Measurements from ENCODE around the gene SLC38A10.

SLC38A10 gene

DNA sequence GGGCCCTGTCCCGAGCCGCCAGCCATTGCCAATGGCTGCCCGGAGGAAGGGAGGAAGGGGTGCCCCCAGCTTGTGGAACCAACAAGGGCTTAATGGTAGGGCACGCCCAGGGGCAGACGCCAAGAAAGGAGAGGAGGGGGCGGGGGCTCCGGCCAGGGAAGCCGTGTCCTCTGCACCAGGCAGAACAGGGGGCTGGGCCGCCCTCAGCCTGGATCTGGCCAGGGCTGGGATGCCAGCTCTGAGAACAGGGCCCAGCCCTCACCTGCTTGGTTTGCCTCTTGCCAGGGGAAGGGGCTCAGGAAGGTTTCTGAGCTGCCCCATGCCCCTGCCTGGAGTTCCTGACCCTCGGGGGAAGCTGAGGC lies 35.8 kb upstream of the SLC38A10 start:
- no peak for DNase-seq (ENCODE audit: low spot score)

DNA sequence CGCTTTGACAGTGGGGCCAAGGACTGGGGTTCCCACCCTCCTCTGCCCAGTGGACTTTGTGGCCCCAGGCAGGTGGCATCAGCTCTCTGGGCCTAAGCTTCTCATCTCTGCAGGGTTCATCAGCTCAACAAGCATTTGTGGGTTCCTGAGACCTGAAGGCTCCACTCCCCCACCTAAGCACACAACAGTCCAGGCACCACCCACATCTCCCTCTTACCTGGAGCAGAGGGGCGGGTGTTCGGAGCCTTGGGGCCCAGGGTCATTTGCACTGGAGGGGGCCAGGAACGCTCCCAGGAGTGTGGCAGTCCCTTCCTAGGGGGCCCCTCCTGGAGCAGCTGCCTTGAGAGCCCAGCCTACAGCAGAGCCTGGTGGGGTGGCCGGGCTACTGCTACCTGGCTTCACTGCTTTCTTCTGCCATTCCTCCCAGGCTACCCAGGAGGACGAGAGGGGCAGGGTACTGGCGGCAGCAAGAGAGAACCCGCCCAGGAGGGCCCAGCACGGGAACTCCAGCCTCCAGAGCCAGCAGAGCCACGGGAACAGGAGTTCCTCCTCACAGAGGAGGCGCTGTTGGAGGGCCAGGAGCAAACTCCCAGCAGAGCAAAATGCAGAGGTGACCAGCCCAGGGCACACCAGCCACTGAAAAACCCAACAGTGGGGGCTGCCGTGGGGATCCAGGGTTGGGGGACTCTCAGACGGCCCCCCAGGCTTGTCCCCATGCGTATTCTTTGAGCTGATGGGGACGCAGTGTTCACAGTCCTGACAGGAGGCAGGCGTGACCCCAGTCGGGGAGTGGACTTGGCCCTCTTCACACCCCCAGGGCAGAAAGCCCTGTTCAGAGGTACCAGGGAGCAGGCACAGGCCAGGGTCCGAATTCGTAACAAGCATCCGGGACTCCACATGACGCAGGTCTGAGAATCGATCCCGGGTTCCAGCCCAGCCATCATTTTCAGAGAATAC lies 35.1 kb upstream of the SLC38A10 start:
- DNase-seq (ENCODE audit: low spot score): no peak

- no peak for DNase-seq (ENCODE audit: low spot score)
These were observed 34.1 kb upstream of the SLC38A10 start for GRCh38 chr17:81328978-81329926.

DNA sequence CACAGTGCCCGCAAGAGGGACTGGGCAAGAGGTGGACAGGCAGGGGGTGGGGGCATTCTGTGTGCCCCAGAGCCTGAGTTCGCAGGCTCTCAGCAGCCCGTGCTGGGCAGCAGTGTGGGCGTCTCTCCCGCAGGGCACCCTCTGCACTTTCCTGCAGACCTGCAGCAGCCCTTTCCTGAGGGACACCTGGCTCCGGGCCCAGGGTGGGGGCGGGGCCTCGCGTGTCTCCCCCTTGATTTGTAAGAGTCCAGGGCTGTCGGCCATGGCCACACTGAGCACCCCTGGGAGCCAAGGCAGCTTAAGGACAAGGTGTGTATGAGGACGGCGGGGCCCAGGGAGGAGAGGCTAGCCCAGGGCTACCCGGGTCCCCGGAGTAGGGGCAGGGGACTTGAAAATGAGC lies 33.4 kb upstream of the SLC38A10 start:
- no peak for DNase-seq (ENCODE audit: low spot score)

DNA sequence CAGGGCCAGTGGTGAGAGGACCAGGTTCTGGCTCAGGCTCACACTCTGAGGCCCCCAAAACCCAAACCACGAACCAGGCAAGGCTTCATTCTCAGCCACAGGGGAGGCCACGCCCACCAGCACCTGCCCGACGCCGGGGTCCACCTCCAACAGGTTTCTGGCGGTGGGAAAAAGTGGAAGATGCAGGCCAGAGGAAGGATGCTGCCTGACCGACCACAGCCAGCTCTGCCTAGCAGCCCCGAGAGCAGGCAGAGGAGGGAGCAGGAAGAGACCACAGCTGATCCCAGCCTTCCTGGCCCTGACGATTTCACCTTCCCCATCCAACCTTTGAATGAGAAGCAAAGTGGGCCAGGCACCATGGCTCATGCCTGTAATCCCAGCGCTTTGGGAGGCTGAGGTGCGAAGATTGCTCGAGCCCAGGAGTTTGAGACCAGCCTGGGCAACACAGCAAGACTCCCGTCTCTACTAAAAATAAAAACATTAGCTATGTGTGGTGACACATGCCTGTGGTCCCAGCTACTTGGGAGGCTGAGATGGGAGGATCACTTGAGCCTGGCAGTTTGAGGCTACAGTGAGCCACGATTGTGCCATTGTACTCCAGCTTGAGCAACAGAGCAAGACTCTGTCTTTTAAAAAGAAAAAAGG lies 30.7 kb upstream of the SLC38A10 start:
- no peak for DNase-seq (ENCODE audit: low spot score)

GRCh38 chr17:81324851-81325713 lies 30.0 kb upstream of the SLC38A10 start:
- DNase-seq (ENCODE audit: low spot score): no peak

DNA sequence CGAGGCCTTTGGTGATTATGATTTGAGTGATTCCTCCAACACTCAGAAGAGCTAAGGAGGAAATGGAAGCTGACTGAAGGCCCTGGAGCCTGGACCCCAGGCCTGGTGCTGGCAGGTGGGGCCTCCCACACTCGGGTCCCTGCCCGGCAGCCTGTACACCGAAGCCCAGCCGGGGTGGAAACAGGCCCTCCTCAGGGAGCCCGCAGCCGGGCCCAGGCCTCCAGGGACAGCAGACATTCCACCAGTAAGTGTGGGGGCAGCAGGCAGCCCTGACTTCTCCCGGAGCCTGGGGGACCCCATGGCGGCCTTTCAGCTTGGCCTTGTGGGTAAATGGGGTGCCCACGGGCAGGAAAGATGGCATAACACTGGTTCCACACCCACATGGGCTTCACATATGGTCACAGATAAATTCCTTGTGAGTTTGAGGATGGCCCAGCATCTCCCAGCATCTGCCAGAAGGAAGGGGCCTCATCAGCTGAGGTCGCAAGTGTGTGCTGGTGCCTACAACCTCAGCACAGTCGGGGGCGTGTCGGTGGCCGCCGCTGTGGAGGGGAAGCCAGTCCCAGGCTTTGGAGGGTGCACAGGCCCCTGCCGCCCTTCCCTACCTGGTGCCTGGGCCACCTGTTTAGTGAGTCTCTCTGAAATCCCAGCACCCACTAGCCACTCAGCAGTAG lies 29.2 kb upstream of the SLC38A10 start:
- DNase-seq (ENCODE audit: low spot score): no peak

DNA sequence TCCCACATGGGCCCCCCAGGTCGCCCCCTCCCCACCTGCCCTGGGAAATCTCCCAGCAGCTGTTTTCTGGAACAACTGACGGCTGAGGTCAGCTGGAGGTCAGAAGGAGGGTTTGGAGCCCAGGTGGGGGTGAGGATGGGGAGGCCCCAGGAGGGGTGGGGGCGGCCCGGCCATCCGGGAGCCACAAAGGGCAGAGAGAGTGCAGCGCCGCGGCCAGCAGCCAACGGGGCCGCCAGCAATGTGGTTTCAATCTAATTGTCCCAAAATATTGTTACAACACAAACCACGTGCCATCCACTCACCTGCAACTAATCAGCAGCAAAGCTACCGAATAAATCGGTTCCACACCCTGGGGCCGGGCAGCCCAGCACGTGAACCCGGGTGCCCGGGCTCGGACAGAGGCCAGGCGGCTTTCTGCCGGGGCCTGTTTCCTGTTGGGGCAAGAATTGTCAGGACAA lies 28.3 kb upstream of the SLC38A10 start:
- no peak for DNase-seq (ENCODE audit: low spot score)

DNA sequence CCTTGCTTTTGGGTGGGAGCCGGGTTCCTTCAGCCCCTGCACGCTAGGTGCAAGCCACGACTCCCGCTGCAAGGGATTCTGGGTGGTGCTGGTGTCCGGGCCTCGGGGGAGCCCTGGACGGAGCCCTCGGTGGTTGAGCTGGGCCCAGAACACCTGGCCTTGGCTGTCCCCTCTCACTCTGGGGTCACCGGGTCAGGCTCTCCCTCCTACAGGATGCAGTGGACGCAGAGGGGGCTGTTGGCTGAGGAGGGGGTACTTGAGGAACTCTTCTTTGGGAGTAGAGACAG lies 27.9 kb upstream of the SLC38A10 start:
- no peak for DNase-seq (ENCODE audit: low spot score)

GRCh38 chr17:81322271-81323082 lies 27.4 kb upstream of the SLC38A10 start:
- DNase-seq (ENCODE audit: low spot score): no peak

- DNase-seq (ENCODE audit: low spot score): no peak
These were observed 23.0 kb upstream of the SLC38A10 start for GRCh38 chr17:81317961-81318605.

DNA sequence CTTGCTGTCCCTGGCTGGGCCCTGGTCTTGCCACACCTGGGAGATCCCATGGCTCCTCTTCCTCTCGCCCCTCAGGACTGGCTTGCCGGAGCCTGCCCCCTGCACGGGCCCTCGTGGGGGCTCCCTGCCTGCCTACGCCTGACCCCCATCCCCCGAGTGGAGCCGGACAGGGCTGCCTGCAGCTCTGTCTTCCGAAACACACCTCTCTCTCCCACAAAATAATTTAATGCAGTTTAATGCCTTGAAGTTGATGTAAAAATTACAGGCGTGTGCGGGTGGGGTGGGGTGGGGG lies 22.4 kb upstream of the SLC38A10 start:
- DNase-seq (ENCODE audit: low spot score): no peak

- no peak for DNase-seq (ENCODE audit: low spot score)
These were observed 20.8 kb upstream of the SLC38A10 start for GRCh38 chr17:81315885-81316391.

DNA sequence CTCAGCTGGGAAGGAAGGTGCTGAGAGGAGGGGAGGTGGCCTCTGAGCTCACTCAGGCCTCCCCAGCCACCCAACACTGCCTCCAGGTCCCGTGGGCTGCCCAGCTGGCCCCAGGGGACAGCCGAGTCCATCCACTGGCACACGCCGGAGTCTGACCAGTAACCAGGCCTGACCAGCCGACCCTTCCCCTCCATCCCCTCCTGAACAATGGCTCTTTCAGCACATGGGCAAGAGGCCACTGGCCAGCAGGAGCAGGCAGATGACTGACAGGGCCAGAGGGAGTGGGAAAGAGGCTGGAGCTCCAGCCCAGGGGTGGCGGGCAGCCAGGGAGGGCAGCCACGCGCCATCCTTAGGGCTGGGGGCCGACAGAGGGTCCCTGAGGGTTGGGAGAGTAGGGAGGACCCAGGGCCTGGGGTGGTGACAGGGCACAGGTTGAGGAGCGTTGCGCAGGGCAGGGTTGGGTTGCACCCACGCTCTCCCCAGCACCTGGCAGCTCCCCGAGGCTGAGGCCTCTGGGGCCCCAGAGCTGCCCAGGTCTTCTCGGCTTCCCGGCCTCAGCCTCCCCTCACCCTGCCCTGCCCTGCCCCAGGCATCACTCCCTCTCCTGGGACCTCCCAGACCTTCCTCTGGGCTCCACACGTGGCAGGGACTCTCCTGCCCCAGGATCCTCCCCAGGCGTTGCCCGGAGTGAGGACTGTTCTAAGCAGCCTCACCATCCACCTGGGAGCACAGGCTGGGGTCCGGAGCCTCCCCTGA lies 20.2 kb upstream of the SLC38A10 start:
- peak; percentile 74 for DNase-seq (ENCODE audit: low spot score)

- DNase-seq (ENCODE audit: low spot score): no peak
These were observed 19.4 kb upstream of the SLC38A10 start for GRCh38 chr17:81314398-81315081.

GRCh38 chr17:81313776-81314397 lies 18.8 kb upstream of the SLC38A10 start:
- no peak for DNase-seq (ENCODE audit: low spot score)

- DNase-seq (ENCODE audit: low spot score): no peak
These were observed 17.7 kb upstream of the SLC38A10 start for GRCh38 chr17:81312624-81313325.
